ENCODE data around the gene CETP. TPM values are rescaled to one million over a fixed set of nuclear protein-coding genes. Genes with fewer than 3 reads are reported as not detected.

The CETP gene
- total RNA-seq, 1 experiment from 2014 or later: not detected

DNA sequence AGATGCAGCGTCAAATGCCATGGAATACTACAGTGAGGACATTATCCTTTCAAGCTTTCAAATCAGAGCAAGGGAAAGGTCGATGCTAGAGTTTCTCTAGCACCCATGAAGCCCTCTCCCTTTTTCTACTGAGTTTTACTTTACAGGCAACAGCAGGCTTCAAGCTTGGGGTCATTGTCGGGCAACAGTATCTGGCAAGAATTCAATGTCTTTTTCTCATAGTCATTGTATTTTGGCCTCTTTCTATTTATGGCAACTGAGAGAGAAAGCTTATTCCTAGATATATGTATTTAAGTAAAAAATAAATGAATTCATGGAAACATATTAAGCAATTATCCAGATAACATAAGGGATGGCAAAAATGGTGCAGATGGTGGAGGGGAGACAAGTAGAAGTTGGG lies 364 bp upstream of the CETP start:
- Histone ChIP-seq H3K4me2 (ENCODE audit: low read length) (no peak overlapping the region), H3K79me2 (ENCODE audit: low read length) (no peaks in the 10 kb centered on the region), H3K27me3 (ENCODE audit: low read length) (no peaks in the 10 kb centered on the region), H3F3A (ENCODE audit: low read length, unreplicated experiment) (no peaks in the 10 kb centered on the region), H3K36me3 (ENCODE audit: low read depth, low read length) (peaks cover 2% of the 10 kb centered on the region; the same call in 1 of the 2 replicates), H2AFZ (ENCODE audit: low read length) (no peak overlapping the region), H3K9ac (ENCODE audit: low read length) (no peak overlapping the region), H3K9me3 (ENCODE audit: low read length) (no peaks in the 10 kb centered on the region), H3K4me1 (ENCODE audit: insufficient read depth, low read length) (peaks cover 7% of the 10 kb centered on the region; the same call in 1 of the 2 replicates), H4K20me1 (ENCODE audit: low read length) (no peaks in the 10 kb centered on the region), H3K27ac (ENCODE audit: low read length) (no peak overlapping the region), H3K9me2 (replicated peaks; ENCODE audit: low read length) (no peaks in the 10 kb centered on the region), H3K4me3 (ENCODE audit: low read length) (no peak overlapping the region)
- intact Hi-C loops (cut with micrococcal nuclease): no loop called here
- no peak for DNase-seq
- BruUV-seq (replicated peaks): no TSS peak
- POLR2A ChIA-PET (ENCODE audit: unreplicated experiment): no interaction called here
- CTCF ChIA-PET: no interaction called here
- no peak for ATAC-seq
- TF ChIP-seq EZH2phosphoT487 (IDR thresholded peaks at IDR 0.05; ENCODE audit: borderline replicate concordance, low read length) (no peak), EZH2 (IDR thresholded peaks at IDR 0.05; ENCODE audit: low read length, unreplicated experiment) (no peak)
- TF ChIP-seq, protein P1, sequence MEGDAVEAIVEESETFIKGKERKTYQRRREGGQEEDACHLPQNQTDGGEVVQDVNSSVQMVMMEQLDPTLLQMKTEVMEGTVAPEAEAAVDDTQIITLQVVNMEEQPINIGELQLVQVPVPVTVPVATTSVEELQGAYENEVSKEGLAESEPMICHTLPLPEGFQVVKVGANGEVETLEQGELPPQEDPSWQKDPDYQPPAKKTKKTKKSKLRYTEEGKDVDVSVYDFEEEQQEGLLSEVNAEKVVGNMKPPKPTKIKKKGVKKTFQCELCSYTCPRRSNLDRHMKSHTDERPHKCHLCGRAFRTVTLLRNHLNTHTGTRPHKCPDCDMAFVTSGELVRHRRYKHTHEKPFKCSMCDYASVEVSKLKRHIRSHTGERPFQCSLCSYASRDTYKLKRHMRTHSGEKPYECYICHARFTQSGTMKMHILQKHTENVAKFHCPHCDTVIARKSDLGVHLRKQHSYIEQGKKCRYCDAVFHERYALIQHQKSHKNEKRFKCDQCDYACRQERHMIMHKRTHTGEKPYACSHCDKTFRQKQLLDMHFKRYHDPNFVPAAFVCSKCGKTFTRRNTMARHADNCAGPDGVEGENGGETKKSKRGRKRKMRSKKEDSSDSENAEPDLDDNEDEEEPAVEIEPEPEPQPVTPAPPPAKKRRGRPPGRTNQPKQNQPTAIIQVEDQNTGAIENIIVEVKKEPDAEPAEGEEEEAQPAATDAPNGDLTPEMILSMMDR (conservative IDR thresholded peaks at IDR 0.05; ENCODE audit: low read depth, low read length): no peak

DNA sequence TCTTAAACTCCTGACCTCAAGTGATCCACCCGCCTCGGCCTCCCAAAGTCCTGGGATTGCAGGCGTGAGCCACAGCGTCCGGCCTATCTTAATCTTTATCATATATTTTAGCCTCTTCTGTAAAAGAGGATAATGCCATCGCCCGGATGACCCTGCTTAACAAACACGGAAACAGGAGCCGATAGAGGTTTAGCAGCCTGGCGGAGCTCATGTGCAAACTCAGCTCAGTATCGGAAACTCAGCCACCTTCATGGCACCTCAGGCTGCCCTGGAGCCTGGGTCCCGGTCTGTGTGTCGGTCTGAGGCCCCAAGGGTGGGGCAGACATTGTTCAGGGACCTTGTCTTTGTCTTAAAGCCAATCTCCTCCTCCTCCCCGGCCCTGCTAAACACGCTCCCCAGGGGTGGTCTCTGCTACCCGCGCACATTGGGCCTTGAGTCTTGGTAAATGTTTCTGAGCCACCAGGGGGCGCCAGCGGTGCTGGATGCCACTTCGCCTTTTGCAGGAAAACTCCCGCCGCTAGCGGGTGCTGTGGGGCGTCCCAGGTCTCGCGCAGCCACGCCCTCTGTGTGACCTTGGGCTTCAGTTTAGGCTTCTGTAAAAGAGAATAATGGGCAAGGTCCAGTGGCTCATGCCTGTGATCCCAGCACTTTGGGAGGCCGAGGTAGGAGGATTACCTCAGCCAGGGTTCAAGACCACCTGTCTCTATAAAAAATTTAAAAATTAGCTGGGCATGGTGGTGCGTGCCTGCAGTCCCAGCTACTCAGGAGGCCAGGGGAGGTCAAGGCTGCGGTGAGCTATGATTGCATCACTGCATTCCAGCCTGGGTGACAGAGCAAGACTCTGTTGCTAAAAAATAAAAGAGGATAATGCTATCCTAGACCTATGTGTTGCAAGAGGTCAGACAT lies 2.7 kb downstream of the CETP start:
- H3K79me2 ChIP-seq (ENCODE audit: low read length): no peaks in the 10 kb centered on the region
- H3K9me2 ChIP-seq (replicated peaks; ENCODE audit: low read length): no peaks in the 10 kb centered on the region
- ChIA-PET CTCF (no interaction called here), POLR2A (ENCODE audit: unreplicated experiment) (no interaction called here)
- no peak overlapping the region for H3K4me3 ChIP-seq (ENCODE audit: low read length)
- no TSS peak for BruUV-seq (replicated peaks)
- H3K4me2 ChIP-seq (ENCODE audit: low read length): no peak overlapping the region
- peak; percentile 59 for ATAC-seq
- no peak overlapping the region; the same call in 1 of the 2 replicates for H2AFZ ChIP-seq (ENCODE audit: low read length)
- H4K20me1 ChIP-seq (ENCODE audit: low read length): no peaks in the 10 kb centered on the region
- H3K9me3 ChIP-seq (ENCODE audit: low read length): no peaks in the 10 kb centered on the region
- intact Hi-C loops (cut with micrococcal nuclease): loop anchor here (1.0 kb wide), 1 partner anchor 81 kb away; no protein-coding TSS in a partner anchor
- H3K9ac ChIP-seq (ENCODE audit: low read length): no peak overlapping the region
- no peaks in the 10 kb centered on the region for H3K27me3 ChIP-seq (ENCODE audit: low read length)
- H3F3A ChIP-seq (ENCODE audit: low read length, unreplicated experiment): no peaks in the 10 kb centered on the region
- peaks cover 2% of the 10 kb centered on the region; the same call in 1 of the 2 replicates for H3K36me3 ChIP-seq (ENCODE audit: low read depth, low read length)
- H3K4me1 ChIP-seq (ENCODE audit: insufficient read depth, low read length): peaks cover 7% of the 10 kb centered on the region; the same call in 1 of the 2 replicates
- H3K27ac ChIP-seq (ENCODE audit: low read length): no peak overlapping the region
- DNase-seq: peak; percentile 76
- TF ChIP-seq EZH2 (IDR thresholded peaks at IDR 0.05; ENCODE audit: low read length, unreplicated experiment) (no peak), EZH2phosphoT487 (IDR thresholded peaks at IDR 0.05; ENCODE audit: borderline replicate concordance, low read length) (no peak)
- TF ChIP-seq, protein P1 (conservative IDR thresholded peaks at IDR 0.05; ENCODE audit: low read depth, low read length): peak; percentile 94

Data from PC-3 (cell line).